Measurements from ENCODE around the gene DUSP22.

DNA sequence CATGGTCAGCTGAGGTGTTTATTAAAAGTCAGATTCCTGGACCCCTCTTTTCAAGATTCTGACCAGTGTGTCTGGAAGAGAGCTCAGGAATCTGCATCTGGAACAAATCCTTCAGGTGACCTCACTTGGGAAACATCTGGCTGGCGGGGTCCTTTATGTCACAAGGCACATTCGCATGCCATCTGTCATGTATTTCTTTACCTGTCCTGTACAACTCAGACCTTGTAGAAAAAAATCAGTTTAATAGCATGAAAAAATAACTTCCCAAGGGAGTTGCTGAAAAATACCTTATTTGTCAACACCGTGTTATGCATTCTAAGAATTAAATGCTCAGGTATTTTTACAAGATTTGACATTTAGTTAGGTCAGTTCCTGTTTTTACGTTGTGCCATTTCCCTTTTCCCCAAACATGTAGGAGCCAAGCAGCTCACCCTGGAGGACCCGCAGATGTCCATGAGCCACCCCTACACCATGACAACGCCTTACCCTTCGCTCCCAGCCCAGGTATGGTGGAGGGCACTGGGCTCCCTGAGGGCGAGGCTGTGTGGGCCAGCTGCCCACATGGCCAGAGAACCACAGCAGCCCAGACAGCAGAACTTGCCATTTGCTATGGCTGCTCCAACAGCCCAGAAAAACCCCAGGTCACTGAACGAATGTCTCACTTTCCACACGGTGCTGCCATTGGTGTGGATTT is 103.3 kb downstream of the DUSP22 start:
- TF ChIP-seq, protein P1, sequence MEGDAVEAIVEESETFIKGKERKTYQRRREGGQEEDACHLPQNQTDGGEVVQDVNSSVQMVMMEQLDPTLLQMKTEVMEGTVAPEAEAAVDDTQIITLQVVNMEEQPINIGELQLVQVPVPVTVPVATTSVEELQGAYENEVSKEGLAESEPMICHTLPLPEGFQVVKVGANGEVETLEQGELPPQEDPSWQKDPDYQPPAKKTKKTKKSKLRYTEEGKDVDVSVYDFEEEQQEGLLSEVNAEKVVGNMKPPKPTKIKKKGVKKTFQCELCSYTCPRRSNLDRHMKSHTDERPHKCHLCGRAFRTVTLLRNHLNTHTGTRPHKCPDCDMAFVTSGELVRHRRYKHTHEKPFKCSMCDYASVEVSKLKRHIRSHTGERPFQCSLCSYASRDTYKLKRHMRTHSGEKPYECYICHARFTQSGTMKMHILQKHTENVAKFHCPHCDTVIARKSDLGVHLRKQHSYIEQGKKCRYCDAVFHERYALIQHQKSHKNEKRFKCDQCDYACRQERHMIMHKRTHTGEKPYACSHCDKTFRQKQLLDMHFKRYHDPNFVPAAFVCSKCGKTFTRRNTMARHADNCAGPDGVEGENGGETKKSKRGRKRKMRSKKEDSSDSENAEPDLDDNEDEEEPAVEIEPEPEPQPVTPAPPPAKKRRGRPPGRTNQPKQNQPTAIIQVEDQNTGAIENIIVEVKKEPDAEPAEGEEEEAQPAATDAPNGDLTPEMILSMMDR (conservative IDR thresholded peaks at IDR 0.05) = no peak
- TF ChIP-seq ZFX (IDR thresholded peaks at IDR 0.05) = no peak
